ENCODE results near the gene ZNF627.

ZNF627 gene

GRCh38 chr19:11597202-11598102, at the start of gene ZNF627:
Gene ZNF627, plus strand, starts transcription at chr19:11597483. Its CDS starts 145 bp downstream, at chr19:11597628.
- no peaks in the 10 kb centered on the region for H3K27me3 ChIP-seq (ENCODE audit: control insufficient read depth, insufficient read depth, low read length)
- peak within 1 kb of the TSS; percentile 94 for H3K4me3 ChIP-seq (ENCODE audit: low read depth, low read length)
- no peaks in the 10 kb centered on the region; the same call in 1 of the 2 replicates for H3K9me3 ChIP-seq (ENCODE audit: control insufficient read depth, insufficient read depth, low read length)
- H3K9ac ChIP-seq (ENCODE audit: low read depth, low read length): peak within 1 kb of the TSS; percentile 100
- H3K4me1 ChIP-seq (ENCODE audit: control insufficient read depth, insufficient read depth, low read length): no peaks in the 10 kb centered on the region
- H3K36me3 ChIP-seq (ENCODE audit: control insufficient read depth, insufficient read depth, low read length): peaks cover 7% of the 10 kb centered on the region
- H3K27ac ChIP-seq (ENCODE audit: low read depth, low read length): peak within 1 kb of the TSS; percentile 98

- H3K36me3 ChIP-seq (ENCODE audit: control insufficient read depth, insufficient read depth, low read length): peaks cover 19% of the 10 kb centered on the region
- no peak overlapping the region for H3K27ac ChIP-seq (ENCODE audit: low read depth, low read length)
- no peaks in the 10 kb centered on the region for H3K27me3 ChIP-seq (ENCODE audit: control insufficient read depth, insufficient read depth, low read length)
- H3K9ac ChIP-seq (ENCODE audit: low read depth, low read length): no peak overlapping the region
- no peaks in the 10 kb centered on the region for H3K9me3 ChIP-seq (ENCODE audit: control insufficient read depth, insufficient read depth, low read length)
- no peaks in the 10 kb centered on the region for H3K4me1 ChIP-seq (ENCODE audit: control insufficient read depth, insufficient read depth, low read length)
- no peak overlapping the region for H3K4me3 ChIP-seq (ENCODE audit: low read depth, low read length)
These were observed 49.2 kb upstream of the ZNF627 start for GRCh38 chr19:11547929-11548700.

- no peak overlapping the region for H3K27ac ChIP-seq (ENCODE audit: low read depth, low read length)
- H3K4me1 ChIP-seq (ENCODE audit: control insufficient read depth, insufficient read depth, low read length): no peaks in the 10 kb centered on the region
- peaks cover 33% of the 10 kb centered on the region for H3K36me3 ChIP-seq (ENCODE audit: control insufficient read depth, insufficient read depth, low read length)
- no peak overlapping the region for H3K4me3 ChIP-seq (ENCODE audit: low read depth, low read length)
- no peaks in the 10 kb centered on the region for H3K9me3 ChIP-seq (ENCODE audit: control insufficient read depth, insufficient read depth, low read length)
- H3K27me3 ChIP-seq (ENCODE audit: control insufficient read depth, insufficient read depth, low read length): no peaks in the 10 kb centered on the region
- no peak overlapping the region for H3K9ac ChIP-seq (ENCODE audit: low read depth, low read length)
These were observed 47.8 kb upstream of the ZNF627 start for GRCh38 chr19:11549386-11549953.

- H3K9ac ChIP-seq (ENCODE audit: low read depth, low read length): no peak overlapping the region
- H3K4me1 ChIP-seq (ENCODE audit: control insufficient read depth, insufficient read depth, low read length): no peaks in the 10 kb centered on the region
- H3K27me3 ChIP-seq (ENCODE audit: control insufficient read depth, insufficient read depth, low read length): no peaks in the 10 kb centered on the region
- H3K27ac ChIP-seq (ENCODE audit: low read depth, low read length): no peak overlapping the region
- no peak overlapping the region for H3K4me3 ChIP-seq (ENCODE audit: low read depth, low read length)
- H3K36me3 ChIP-seq (ENCODE audit: control insufficient read depth, insufficient read depth, low read length): peaks cover 36% of the 10 kb centered on the region
- H3K9me3 ChIP-seq (ENCODE audit: control insufficient read depth, insufficient read depth, low read length): no peaks in the 10 kb centered on the region
These were observed 47.0 kb upstream of the ZNF627 start for GRCh38 chr19:11550265-11550664.

- H3K9me3 ChIP-seq (ENCODE audit: control insufficient read depth, insufficient read depth, low read length): no peaks in the 10 kb centered on the region
- no peak overlapping the region for H3K4me3 ChIP-seq (ENCODE audit: low read depth, low read length)
- no peaks in the 10 kb centered on the region for H3K27me3 ChIP-seq (ENCODE audit: control insufficient read depth, insufficient read depth, low read length)
- no peak overlapping the region for H3K9ac ChIP-seq (ENCODE audit: low read depth, low read length)
- no peak overlapping the region for H3K27ac ChIP-seq (ENCODE audit: low read depth, low read length)
- H3K4me1 ChIP-seq (ENCODE audit: control insufficient read depth, insufficient read depth, low read length): no peaks in the 10 kb centered on the region
- peaks cover 42% of the 10 kb centered on the region for H3K36me3 ChIP-seq (ENCODE audit: control insufficient read depth, insufficient read depth, low read length)
These were observed 45.6 kb upstream of the ZNF627 start for GRCh38 chr19:11551603-11552235.

GRCh38 chr19:11552666-11553372, 44.5 kb upstream of the ZNF627 start:
- Histone ChIP-seq H3K27me3 (ENCODE audit: control insufficient read depth, insufficient read depth, low read length) (no peaks in the 10 kb centered on the region), H3K9ac (ENCODE audit: low read depth, low read length) (no peak overlapping the region), H3K27ac (ENCODE audit: low read depth, low read length) (no peak overlapping the region), H3K4me3 (ENCODE audit: low read depth, low read length) (no peak overlapping the region), H3K4me1 (ENCODE audit: control insufficient read depth, insufficient read depth, low read length) (no peaks in the 10 kb centered on the region), H3K36me3 (ENCODE audit: control insufficient read depth, insufficient read depth, low read length) (peaks cover 41% of the 10 kb centered on the region), H3K9me3 (ENCODE audit: control insufficient read depth, insufficient read depth, low read length) (no peaks in the 10 kb centered on the region)

- H3K27me3 ChIP-seq (ENCODE audit: control insufficient read depth, insufficient read depth, low read length): no peaks in the 10 kb centered on the region
- peaks cover 38% of the 10 kb centered on the region for H3K36me3 ChIP-seq (ENCODE audit: control insufficient read depth, insufficient read depth, low read length)
- H3K27ac ChIP-seq (ENCODE audit: low read depth, low read length): no peak overlapping the region
- H3K4me1 ChIP-seq (ENCODE audit: control insufficient read depth, insufficient read depth, low read length): no peaks in the 10 kb centered on the region
- no peak overlapping the region for H3K9ac ChIP-seq (ENCODE audit: low read depth, low read length)
- no peak overlapping the region for H3K4me3 ChIP-seq (ENCODE audit: low read depth, low read length)
- H3K9me3 ChIP-seq (ENCODE audit: control insufficient read depth, insufficient read depth, low read length): no peaks in the 10 kb centered on the region
These were observed 43.1 kb upstream of the ZNF627 start for GRCh38 chr19:11554160-11554559.

- Histone ChIP-seq H3K36me3 (ENCODE audit: control insufficient read depth, insufficient read depth, low read length) (peaks cover 32% of the 10 kb centered on the region), H3K4me1 (ENCODE audit: control insufficient read depth, insufficient read depth, low read length) (no peaks in the 10 kb centered on the region), H3K9ac (ENCODE audit: low read depth, low read length) (no peak overlapping the region), H3K9me3 (ENCODE audit: control insufficient read depth, insufficient read depth, low read length) (no peaks in the 10 kb centered on the region), H3K27ac (ENCODE audit: low read depth, low read length) (no peak overlapping the region), H3K4me3 (ENCODE audit: low read depth, low read length) (no peak overlapping the region), H3K27me3 (ENCODE audit: control insufficient read depth, insufficient read depth, low read length) (no peaks in the 10 kb centered on the region)
These were observed 42.0 kb upstream of the ZNF627 start for GRCh38 chr19:11555246-11555645.

- Histone ChIP-seq H3K9me3 (ENCODE audit: control insufficient read depth, insufficient read depth, low read length) (no peaks in the 10 kb centered on the region), H3K4me1 (ENCODE audit: control insufficient read depth, insufficient read depth, low read length) (no peaks in the 10 kb centered on the region), H3K27ac (ENCODE audit: low read depth, low read length) (no peak overlapping the region), H3K4me3 (ENCODE audit: low read depth, low read length) (no peak overlapping the region), H3K27me3 (ENCODE audit: control insufficient read depth, insufficient read depth, low read length) (no peaks in the 10 kb centered on the region), H3K9ac (ENCODE audit: low read depth, low read length) (no peak overlapping the region), H3K36me3 (ENCODE audit: control insufficient read depth, insufficient read depth, low read length) (peaks cover 32% of the 10 kb centered on the region)
These were observed 40.5 kb upstream of the ZNF627 start for GRCh38 chr19:11556634-11557420.
